PFSK-1 (cell line): Measurements from ENCODE around the gene GSC.

Experiments
- FOXP2 ChIP-seq: optimal IDR thresholded peaks from 2 replicates; pipeline ENCODE3; 2011; ENCODE audit warnings: borderline replicate concordance, control low read depth, inconsistent platforms; ENCODE audit not compliant: insufficient read depth; ENCODE audit errors: extremely low read length, extremely low read depth
- POLR2AphosphoS5 ChIP-seq: IDR thresholded peaks from 2 replicates; pipeline ENCODE4 v1.6.1; 2012; ENCODE audit warnings: low read depth, mild to moderate bottlenecking, control low read depth, low read length, moderate library complexity
- REST ChIP-seq, 2 experiments: IDR thresholded peaks; 2 replicates each; pipeline versions ENCODE4 v1.6.1 to v1.8.0; 2011 to 2012; ENCODE audit warnings: low read depth in 2 of 2, low read length in 2 of 2, control low read depth in 1 of 2, inconsistent platforms in 1 of 2, mild to moderate bottlenecking in 1 of 2, moderate library complexity in 1 of 2; ENCODE audit not compliant: insufficient read depth in 1 of 2
- SIN3A ChIP-seq: IDR thresholded peaks from 2 replicates; pipeline ENCODE4 v1.6.1; 2012; ENCODE audit warnings: mild to moderate bottlenecking, low read length, moderate library complexity, borderline replicate concordance; ENCODE audit not compliant: insufficient read depth
- TAF1 ChIP-seq: IDR thresholded peaks from 2 replicates; pipeline ENCODE4 v1.6.1; 2012; ENCODE audit warnings: low read length, control low read depth, borderline replicate concordance; ENCODE audit not compliant: insufficient read depth

The GSC gene

GRCh38 chr14:94756310-94756882 lies 13.5 kb downstream of the GSC start:
- TF ChIP-seq FOXP2 (no peak), TAF1 (no peak), REST (IDR thresholded peaks at IDR 0.05; ENCODE audit: insufficient read depth in 1 of 2, low read depth in 2 of 2, low read length in 2 of 2) (no peak), POLR2AphosphoS5 (no peak), SIN3A (no peak)

- TF ChIP-seq POLR2AphosphoS5 (no peak), FOXP2 (no peak), REST (IDR thresholded peaks at IDR 0.05; ENCODE audit: insufficient read depth in 1 of 2, low read depth in 2 of 2, low read length in 2 of 2) (no peak), TAF1 (no peak), SIN3A (no peak)
These were observed 15.4 kb downstream of the GSC start for GRCh38 chr14:94754391-94754942.

GRCh38 chr14:94752591-94753436 lies 17.1 kb downstream of the GSC start:
- TF ChIP-seq SIN3A (no peak), REST (IDR thresholded peaks at IDR 0.05; ENCODE audit: insufficient read depth in 1 of 2, low read depth in 2 of 2, low read length in 2 of 2) (no peak), TAF1 (no peak), FOXP2 (no peak), POLR2AphosphoS5 (no peak)

DNA sequence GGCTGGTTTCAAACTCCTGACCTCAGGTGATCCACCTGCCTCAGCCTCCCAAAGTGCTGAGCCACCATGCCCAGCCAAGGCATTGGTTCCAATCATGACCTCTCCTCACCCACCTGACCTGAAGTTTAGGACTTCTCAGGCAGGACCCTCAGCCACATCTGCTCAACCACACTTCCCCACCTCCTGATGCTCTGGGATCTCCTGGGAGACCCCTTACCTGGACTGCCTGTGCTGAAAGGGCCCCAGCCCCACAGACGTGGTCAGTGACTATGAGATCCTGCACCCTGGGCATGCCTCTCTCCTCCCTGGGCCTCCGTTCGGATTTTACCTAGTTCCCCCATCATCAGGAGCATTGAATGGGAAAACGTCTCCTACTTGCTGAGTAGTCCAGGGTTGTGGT lies 18.0 kb downstream of the GSC start:
- TF ChIP-seq POLR2AphosphoS5 (no peak), TAF1 (no peak), REST (IDR thresholded peaks at IDR 0.05; ENCODE audit: insufficient read depth in 1 of 2, low read depth in 2 of 2, low read length in 2 of 2) (no peak), FOXP2 (no peak), SIN3A (no peak)
